ENCODE results near the gene YIPF4.
"Not testable (repeated sequence)": the region's sequence is repeated elsewhere in the genome, so short reads cannot be mapped to it uniquely, and the experiment has no call there.

The YIPF4 gene

DNA sequence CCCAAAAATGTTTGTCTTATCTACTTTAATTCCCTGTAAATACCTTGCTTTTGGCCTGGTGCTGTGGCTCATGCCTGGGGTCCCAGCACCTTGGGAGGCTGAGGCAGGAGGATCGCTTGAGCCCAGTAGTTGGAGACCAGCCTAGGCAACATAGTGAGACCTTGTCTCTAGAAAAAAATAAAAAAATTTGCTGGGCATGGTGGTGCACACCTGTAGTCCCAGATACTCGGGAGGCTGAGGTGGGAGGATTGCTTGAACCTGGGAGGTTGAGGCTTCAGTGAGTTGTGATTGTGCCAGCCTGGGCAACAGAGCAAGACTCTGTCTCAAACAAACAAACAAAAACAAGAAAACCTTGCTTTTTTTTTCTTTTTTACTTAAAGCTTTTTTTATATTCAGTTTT, 85.3 kb downstream of the YIPF4 start:
- FAIRE-seq; DNase-seq (ENCODE audit: extremely low spot score, insufficient read length, low read depth): not testable (repeated sequence)

DNA sequence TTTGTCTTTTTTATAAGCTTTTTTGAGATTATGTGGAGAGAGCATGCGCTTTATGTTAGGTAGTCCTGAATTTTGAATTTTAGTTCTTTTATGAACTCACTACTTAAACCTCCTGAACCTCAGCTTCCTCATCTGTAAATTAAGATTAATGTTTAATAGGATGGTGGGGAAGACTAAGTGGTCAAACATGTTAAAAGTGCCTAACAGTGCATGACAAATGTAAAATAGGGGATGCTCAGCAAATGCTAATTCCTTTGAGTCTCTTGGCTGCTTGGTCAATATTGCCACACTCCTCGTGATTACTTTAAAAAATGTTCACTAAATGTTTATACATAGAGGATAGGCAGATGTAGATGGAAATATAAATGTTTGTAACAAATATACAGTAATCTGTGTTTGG, 85.9 kb downstream of the YIPF4 start:
- FAIRE-seq (peak; percentile 86), DNase-seq (ENCODE audit: extremely low spot score, insufficient read length, low read depth) (peak; percentile 17)

DNA sequence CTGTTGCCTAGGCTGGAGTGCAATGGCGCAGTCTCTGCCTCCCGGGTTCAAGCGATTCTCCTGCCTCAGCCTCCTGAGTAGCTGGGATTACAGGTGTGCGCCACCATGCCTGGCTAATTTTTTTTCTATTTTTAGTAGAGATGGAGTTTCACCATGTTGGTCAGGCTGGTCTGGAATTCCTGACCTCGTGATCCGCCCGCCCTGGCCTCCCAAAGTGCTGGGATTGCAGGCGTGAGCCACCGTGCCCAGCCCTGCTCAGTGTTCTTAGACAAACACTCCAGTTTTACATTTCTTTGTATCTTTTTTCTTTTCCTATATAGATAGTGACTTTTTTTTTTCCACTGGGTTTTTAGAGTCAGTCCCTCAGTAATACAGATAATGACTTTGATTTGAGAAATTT, 86.6 kb downstream of the YIPF4 start:
- FAIRE-seq; DNase-seq (ENCODE audit: extremely low spot score, insufficient read length, low read depth): not testable (repeated sequence)

DNA sequence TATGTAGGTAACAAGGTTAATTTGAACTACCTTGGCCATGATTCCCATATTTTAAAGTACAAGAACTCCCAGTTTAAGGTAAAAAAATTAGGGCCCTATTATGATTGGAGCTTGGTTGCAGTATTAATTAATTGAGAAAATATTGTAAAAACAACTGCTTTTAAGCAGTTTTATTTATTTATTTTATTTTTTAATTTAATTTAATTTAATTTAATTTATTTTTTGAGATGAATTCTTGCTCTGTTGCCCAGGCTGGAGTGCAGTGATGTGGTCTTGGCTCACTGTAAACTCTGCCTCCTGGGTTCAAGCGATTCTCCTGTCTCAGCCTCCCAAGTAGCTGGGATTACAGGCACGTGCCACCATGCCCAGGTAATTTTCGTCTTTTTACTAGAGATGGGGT, 88.0 kb downstream of the YIPF4 start:
- not testable (repeated sequence) for DNase-seq (ENCODE audit: extremely low spot score, insufficient read length, low read depth); FAIRE-seq
